COLO829 (cell line): ENCODE data around the gene TASOR2.

ENCODE experiments used
- DNase-seq: peaks from one replicate; pipeline ENCODE4 v3.0.0; 2012; ENCODE audit warnings: low spot score

Gene TASOR2

GRCh38 chr10:5684318-5684970, at the start of gene TASOR2:
TASOR2 (plus strand) TSS chr10:5684838; CDS start chr10:5720643, 35,805 bp downstream.
- DNase-seq, result peak; percentile 94

- no peak for DNase-seq
Measured at GRCh38 chr10:5634918-5635317, 49.7 kb upstream of the TASOR2 start.

- no peak for DNase-seq
Measured at GRCh38 chr10:5638494-5638893, 46.1 kb upstream of the TASOR2 start.

GRCh38 chr10:5639066-5639465, 45.6 kb upstream of the TASOR2 start:
- no peak for DNase-seq

- no peak for DNase-seq
Measured at GRCh38 chr10:5640036-5640435, 44.6 kb upstream of the TASOR2 start.

GRCh38 chr10:5640501-5640900, 44.1 kb upstream of the TASOR2 start:
- no peak for DNase-seq

- no peak for DNase-seq
Measured at GRCh38 chr10:5641501-5641900, 43.1 kb upstream of the TASOR2 start.

- no peak for DNase-seq
Measured at GRCh38 chr10:5643346-5644067, 41.1 kb upstream of the TASOR2 start.

- no peak for DNase-seq
Measured at GRCh38 chr10:5644930-5645329, 39.7 kb upstream of the TASOR2 start.

GRCh38 chr10:5645375-5645774, 39.3 kb upstream of the TASOR2 start:
- DNase-seq, result no peak

- no peak for DNase-seq
Measured at GRCh38 chr10:5645944-5646617, 38.6 kb upstream of the TASOR2 start.

GRCh38 chr10:5647507-5648240, 37.0 kb upstream of the TASOR2 start:
- DNase-seq, result no peak

- DNase-seq, result no peak
Measured at GRCh38 chr10:5648494-5649457, 35.9 kb upstream of the TASOR2 start.

- no peak for DNase-seq
Measured at GRCh38 chr10:5649746-5650145, 34.9 kb upstream of the TASOR2 start.

GRCh38 chr10:5650664-5651387, 33.8 kb upstream of the TASOR2 start:
- no peak for DNase-seq

- DNase-seq, result no peak
Measured at GRCh38 chr10:5651388-5651764, 33.3 kb upstream of the TASOR2 start.

- no peak for DNase-seq
Measured at GRCh38 chr10:5652746-5653145, 31.9 kb upstream of the TASOR2 start.

GRCh38 chr10:5654218-5654755, 30.4 kb upstream of the TASOR2 start:
- DNase-seq, result no peak

- DNase-seq, result no peak
Measured at GRCh38 chr10:5655121-5655520, 29.5 kb upstream of the TASOR2 start.
